GM10248 (cell line): ENCODE results near the gene GNG11.

Source experiments
- CTCF ChIA-PET: fragments of 300-600 bp; sonication (Branson Sonifier 250); formaldehyde crosslinking; extraction: SDS; loops from one replicate; lab custom pipeline; 2021; ENCODE audit warnings: antibody characterized with exemption; lab: Yijun Ruan, JAX
- POLR2A ChIA-PET: fragments of 350-650 bp; sonication (Branson Sonifier 250); formaldehyde crosslinking; extraction: SDS; loops from one replicate; lab custom pipeline; 2020; ENCODE audit warnings: antibody characterized with exemption; lab: Yijun Ruan, JAX
- DNase-seq: peaks from one replicate; pipeline ENCODE4 v3.0.0; 2012; ENCODE audit errors: extremely low spot score
- CTCF ChIP-seq: IDR thresholded peaks from 2 replicates; pipeline ENCODE4 v1.5.1; 2012; ENCODE audit warnings: mild to moderate bottlenecking, low read depth; ENCODE audit errors: extremely low read depth, missing control alignments, control extremely low read depth

Gene GNG11

GRCh38 chr7:93957767-93958166, 36.2 kb downstream of the GNG11 start:
- no peak for DNase-seq

DNA sequence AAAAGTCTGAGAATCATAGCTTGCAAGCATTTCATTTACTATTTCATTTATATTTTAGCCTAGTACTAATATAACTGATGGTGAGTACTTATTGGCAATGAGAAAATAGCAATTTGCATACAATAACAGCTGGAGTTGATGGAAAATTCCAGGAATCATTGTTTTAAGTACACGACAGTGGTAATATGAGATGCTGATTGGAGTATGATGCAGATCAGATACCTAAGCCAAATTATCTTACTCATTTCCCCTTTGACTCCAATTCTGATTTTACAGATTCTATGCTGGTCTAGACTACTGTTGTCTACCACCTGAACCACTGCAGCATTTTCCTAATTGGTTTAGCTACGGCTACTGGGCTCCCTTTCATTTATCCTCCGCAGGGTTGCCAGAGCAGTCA, 36.7 kb downstream of the GNG11 start:
- ChIA-PET POLR2A (no interaction called here), CTCF (interaction anchor here (1.2 kb wide), 2 partner anchors 10 to 124 kb away, joined by 3 read pairs; no protein-coding TSS in a partner anchor)
- TF ChIP-seq CTCF = no peak
- DNase-seq = no peak

More at GRCh38 chr7:93957767-93958166, 36.2 kb downstream of the GNG11 start:
- CTCF ChIA-PET = interaction anchor here (1.2 kb wide), 2 partner anchors 9 to 125 kb away, joined by 3 read pairs; no protein-coding TSS in a partner anchor
- TF ChIP-seq CTCF = no peak
- POLR2A ChIA-PET = no interaction called here

- ChIA-PET POLR2A (no interaction called here), CTCF (interaction anchor here (1.2 kb wide), 1 partner anchor 10 kb away, joined by 3 read pairs; no protein-coding TSS in a partner anchor)
- no peak for DNase-seq
- TF ChIP-seq CTCF = no peak
Measured at GRCh38 chr7:93958651-93959050, 37.1 kb downstream of the GNG11 start.

- no peak for DNase-seq
- ChIA-PET CTCF (interaction anchor here (1.6 kb wide), 2 partner anchors 9 to 15 kb away, joined by 4 read pairs; no protein-coding TSS in a partner anchor), POLR2A (no interaction called here)
- TF ChIP-seq CTCF = no peak
Measured at GRCh38 chr7:93960986-93961385, 39.5 kb downstream of the GNG11 start.

DNA sequence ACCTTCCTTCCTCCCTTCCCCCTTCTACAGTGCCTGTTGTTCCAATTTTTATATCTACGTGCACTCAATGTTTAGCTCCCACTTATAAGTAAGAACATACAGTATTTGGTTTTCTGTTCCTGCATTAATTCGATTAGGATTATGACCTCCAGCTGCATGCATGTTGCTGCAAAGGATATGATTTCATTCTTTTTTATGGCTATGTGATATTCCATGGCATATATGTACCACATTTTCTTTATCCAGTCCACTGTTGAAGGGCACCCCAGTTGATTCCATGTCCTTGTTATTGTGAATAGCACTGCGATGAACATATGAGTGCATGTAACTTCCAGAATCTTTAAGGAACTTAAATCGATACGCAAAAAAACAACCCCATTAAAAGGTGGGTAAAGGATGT, 42.7 kb downstream of the GNG11 start:
- ChIA-PET POLR2A (no interaction called here), CTCF (interaction anchor here (1.4 kb wide), 1 partner anchor 10 kb away, joined by 4 read pairs; no protein-coding TSS in a partner anchor)

GRCh38 chr7:93964813-93965212, 43.3 kb downstream of the GNG11 start:
- ChIA-PET POLR2A (no interaction called here), CTCF (interaction anchor here (0.9 to 1.4 kb wide), 3 partner anchors 10 to 62 kb away, joined by 3 to 4 read pairs (median 4); no protein-coding TSS in a partner anchor)
- DNase-seq = no peak
- no peak for TF ChIP-seq CTCF

More for the DNA sequence above, 42.7 kb downstream of the GNG11 start:
- no peak for DNase-seq
- TF ChIP-seq CTCF = no peak
